CD14-positive monocyte (primary cell): Measurements from ENCODE around the gene B4GALT7. TPM values are rescaled to one million over a fixed set of nuclear protein-coding genes. Genes with fewer than 3 reads are reported as not detected.
"Not testable (repeated sequence)": the region's sequence is repeated elsewhere in the genome, so short reads cannot be mapped to it uniquely, and the experiment has no call there.

Experiments
- DNase-seq, 3 donors: peaks; one replicate each; pipeline ENCODE4 v3.0.0-alpha.2; 2011 to 2022
- H2AFZ ChIP-seq: 2 replicates; pipeline ENCODE4 v1.6.0; 2012; ENCODE audit warnings: mild to moderate bottlenecking, low read depth, low read length, inconsistent platforms; ENCODE audit not compliant: insufficient read depth, poor library complexity, severe bottlenecking
- H3K27ac ChIP-seq, 2 donors: 1 replicate in 1 of 2; 2 replicates in 1 of 2; pipeline ENCODE4 v1.5.1; 2012 to 2013; ENCODE audit warnings: low read length in 2 of 2, control low read depth in 1 of 2, inconsistent platforms in 1 of 2, low read depth in 1 of 2, mild to moderate bottlenecking in 1 of 2
- H3K27me3 ChIP-seq, 2 donors: one replicate each; pipeline versions ENCODE4 v1.6.0 to v1.6.1; 2011 to 2013; ENCODE audit warnings: low read length in 2 of 2; ENCODE audit not compliant: control insufficient read depth in 2 of 2, insufficient read depth in 2 of 2
- H3K36me3 ChIP-seq, 2 donors: replicated peaks in 1 of 2; 1 replicate in 1 of 2; 2 replicates in 1 of 2; pipeline versions ENCODE4 v1.5.1 to v1.6.1; 2012 to 2013; ENCODE audit warnings: low read length in 2 of 2, control low read depth in 1 of 2, inconsistent platforms in 1 of 2, mild to moderate bottlenecking in 1 of 2; ENCODE audit not compliant: insufficient read depth in 2 of 2, control insufficient read depth in 1 of 2
- H3K4me1 ChIP-seq, 2 donors: 1 replicate in 1 of 2; 2 replicates in 1 of 2; pipeline versions ENCODE4 v1.5.1 to v1.6.1; 2012 to 2013; ENCODE audit warnings: low read length in 2 of 2, control low read depth in 1 of 2, inconsistent platforms in 1 of 2, mild to moderate bottlenecking in 1 of 2, moderate library complexity in 1 of 2; ENCODE audit not compliant: insufficient read depth in 2 of 2, control insufficient read depth in 1 of 2
- H3K4me2 ChIP-seq: replicated peaks from 2 replicates; pipeline ENCODE3; 2012; ENCODE audit warnings: low read length, moderate library complexity, mild to moderate bottlenecking; ENCODE audit not compliant: poor library complexity, severe bottlenecking; ENCODE audit errors: extremely low read depth
- H3K4me3 ChIP-seq, 3 experiments: fragments of 200-600 bp in 1 of 3; sonication (generic) in 1 of 3; replicated peaks in 1 of 3; 1 replicate in 2 of 3; 2 replicates in 1 of 3; pipeline ENCODE4 v1.5.1; 2011 to 2013; ENCODE audit warnings: low read length in 3 of 3, mild to moderate bottlenecking in 3 of 3, control low read depth in 2 of 3, low read depth in 2 of 3, inconsistent platforms in 1 of 3, moderate library complexity in 1 of 3
- H3K79me2 ChIP-seq: 2 replicates; pipeline ENCODE4 v1.6.0; 2012; ENCODE audit warnings: mild to moderate bottlenecking, control low read depth, inconsistent platforms, low read length, moderate library complexity; ENCODE audit not compliant: insufficient read depth
- H3K9ac ChIP-seq: 2 replicates; pipeline ENCODE4 v1.6.0; 2017; ENCODE audit warnings: low read length, mild to moderate bottlenecking; ENCODE audit not compliant: insufficient read depth, poor library complexity, severe bottlenecking
- H3K9me3 ChIP-seq, 2 donors: replicated peaks in 1 of 2; 1 replicate in 1 of 2; 2 replicates in 1 of 2; pipeline versions ENCODE4 v1.5.1 to v1.6.1; 2012 to 2013; ENCODE audit warnings: low read length in 2 of 2, control low read depth in 1 of 2; ENCODE audit not compliant: control insufficient read depth in 1 of 2, insufficient read depth in 1 of 2
- H4K20me1 ChIP-seq: 2 replicates; pipeline ENCODE4 v1.6.0; 2012; ENCODE audit warnings: mild to moderate bottlenecking, low read length, control low read depth, moderate library complexity; ENCODE audit not compliant: insufficient read depth
- H3K27ac Mint-ChIP-seq, 7 donors: one replicate each; pipeline ENCODE4 v1.8.0; 2020; ENCODE audit warnings: mild to moderate bottlenecking in 7 of 7, mixed read lengths in 7 of 7, moderate library complexity in 6 of 7, inconsistent platforms in 2 of 7
- H3K27me3 Mint-ChIP-seq, 3 donors: one replicate each; pipeline ENCODE4 v1.8.0; 2021 to 2022; ENCODE audit warnings: low read depth in 3 of 3, mild to moderate bottlenecking in 3 of 3, mixed read lengths in 3 of 3, moderate library complexity in 3 of 3, inconsistent platforms in 1 of 3
- H3K36me3 Mint-ChIP-seq, 2 donors: one replicate each; pipeline ENCODE4 v1.8.0; 2020; ENCODE audit warnings: mixed read lengths in 2 of 2, inconsistent platforms in 1 of 2, mild to moderate bottlenecking in 1 of 2
- H3K4me1 Mint-ChIP-seq: one replicate; pipeline ENCODE4 v1.8.0; 2020; ENCODE audit warnings: mild to moderate bottlenecking, mixed read lengths
- H3K4me3 Mint-ChIP-seq, 2 donors: one replicate each; pipeline ENCODE4 v1.8.0; 2020; ENCODE audit warnings: mild to moderate bottlenecking in 2 of 2, mixed read lengths in 2 of 2, moderate library complexity in 1 of 2
- H3K9me3 Mint-ChIP-seq, 7 donors: one replicate each; pipeline ENCODE4 v1.8.0; 2020 to 2022; ENCODE audit warnings: mixed read lengths in 7 of 7, mild to moderate bottlenecking in 6 of 7, moderate library complexity in 6 of 7, inconsistent platforms in 2 of 7
- WGBS: methylation state at CpG from one replicate; pipeline ENCODE4 v1.1.5; 2013; ENCODE audit warnings: missing lambda C conversion rate; ENCODE audit not compliant: insufficient coverage; 5-methylcytosine and 5-hydroxymethylcytosine counted together
- intact Hi-C, 2 donors: fragments of 100-400 bp; cut with micrococcal nuclease; formaldehyde crosslinking; loops; one replicate each; pipeline versions ENCODE4 v1.15.0 to v1.15.1; 2023
- polyA plus RNA-seq, 3 donors: library from polyadenylated mRNA; depleted of rRNA in 1 of 3; unstranded in 2 of 3; stranded (reverse) in 1 of 3; fragments of 300-500 nt in 2 of 3; fragments of >200 nt in 1 of 3; fragmentation: Illumina TruSeq in 2 of 3; gene quantifications; 1 replicate in 2 of 3; 2 replicates in 1 of 3; pipeline ENCODE4 v1.2.3, GENCODE V29; 2012 to 2021
- TF ChIP-seq, protein P1 (sequence below): fragments of 200-600 bp; IDR thresholded peaks from one replicate; pipeline ENCODE4 v1.8.0; 2022; ENCODE audit warnings: antibody characterized with exemption, mild to moderate bottlenecking

The B4GALT7 gene
- polyA plus RNA-seq, 3 donors, result 15.6 to 21.7 (median 18.8) TPM

DNA sequence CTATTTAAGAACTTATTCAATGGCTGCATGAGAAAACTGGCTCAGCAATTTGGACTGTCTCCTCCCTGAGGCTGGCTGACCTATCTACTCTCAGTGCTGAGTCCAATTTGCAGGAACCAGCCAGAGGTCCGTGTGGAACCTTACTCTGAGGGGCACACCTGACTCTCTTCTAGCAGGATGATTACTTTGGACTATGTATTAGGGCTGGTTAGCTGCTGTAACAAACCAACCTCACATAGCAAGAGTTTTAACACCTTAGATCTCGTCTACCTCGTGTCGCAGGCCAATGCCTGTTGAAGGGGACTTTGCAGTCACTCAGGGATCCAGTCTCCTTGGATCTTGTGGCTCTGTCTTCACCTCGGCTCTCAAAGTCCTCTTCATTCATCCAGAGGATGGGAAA is 42.1 kb upstream of the B4GALT7 start:
- H3K4me2 ChIP-seq, result no peak overlapping the region
- Mint-ChIP-seq H3K27ac (no peak overlapping the region), H3K9me3 (peaks cover 0 to 8% (median 5%) of the 10 kb centered on the region in 7 donors), H3K4me3 (no peak overlapping the region), H3K4me1 (peaks cover 15% of the 10 kb centered on the region), H3K36me3 (peaks cover 2% of the 10 kb centered on the region in 2 donors), H3K27me3 (peaks cover 3 to 8% (median 5%) of the 10 kb centered on the region in 3 donors)
- peaks cover 0 to under 1% of the 10 kb centered on the region in 2 donors for H3K36me3 ChIP-seq
- no peaks in the 10 kb centered on the region for H3K9me3 ChIP-seq
- peaks cover 12% of the 10 kb centered on the region for H4K20me1 ChIP-seq
- no peak overlapping the region for H2AFZ ChIP-seq
- H3K27ac ChIP-seq, result no peak overlapping the region
- H3K4me1 ChIP-seq, result peaks cover 15 to 17% of the 10 kb centered on the region in 2 donors
- H3K27me3 ChIP-seq, result no peaks in the 10 kb centered on the region
- DNase-seq, result no peak
- H3K4me3 ChIP-seq, result no peak overlapping the region
- WGBS, result no CpG with 5 or more reads among the region's 5 CpGs
- intact Hi-C loops, result loop anchor here in 1 of 2 donors (5.0 kb wide), 1 partner anchor 40 kb away; no protein-coding TSS in a partner anchor
- H3K9ac ChIP-seq, result no peak overlapping the region
- peaks cover 14% of the 10 kb centered on the region for H3K79me2 ChIP-seq
- TF ChIP-seq, protein P1, sequence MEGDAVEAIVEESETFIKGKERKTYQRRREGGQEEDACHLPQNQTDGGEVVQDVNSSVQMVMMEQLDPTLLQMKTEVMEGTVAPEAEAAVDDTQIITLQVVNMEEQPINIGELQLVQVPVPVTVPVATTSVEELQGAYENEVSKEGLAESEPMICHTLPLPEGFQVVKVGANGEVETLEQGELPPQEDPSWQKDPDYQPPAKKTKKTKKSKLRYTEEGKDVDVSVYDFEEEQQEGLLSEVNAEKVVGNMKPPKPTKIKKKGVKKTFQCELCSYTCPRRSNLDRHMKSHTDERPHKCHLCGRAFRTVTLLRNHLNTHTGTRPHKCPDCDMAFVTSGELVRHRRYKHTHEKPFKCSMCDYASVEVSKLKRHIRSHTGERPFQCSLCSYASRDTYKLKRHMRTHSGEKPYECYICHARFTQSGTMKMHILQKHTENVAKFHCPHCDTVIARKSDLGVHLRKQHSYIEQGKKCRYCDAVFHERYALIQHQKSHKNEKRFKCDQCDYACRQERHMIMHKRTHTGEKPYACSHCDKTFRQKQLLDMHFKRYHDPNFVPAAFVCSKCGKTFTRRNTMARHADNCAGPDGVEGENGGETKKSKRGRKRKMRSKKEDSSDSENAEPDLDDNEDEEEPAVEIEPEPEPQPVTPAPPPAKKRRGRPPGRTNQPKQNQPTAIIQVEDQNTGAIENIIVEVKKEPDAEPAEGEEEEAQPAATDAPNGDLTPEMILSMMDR, result no peak

DNA sequence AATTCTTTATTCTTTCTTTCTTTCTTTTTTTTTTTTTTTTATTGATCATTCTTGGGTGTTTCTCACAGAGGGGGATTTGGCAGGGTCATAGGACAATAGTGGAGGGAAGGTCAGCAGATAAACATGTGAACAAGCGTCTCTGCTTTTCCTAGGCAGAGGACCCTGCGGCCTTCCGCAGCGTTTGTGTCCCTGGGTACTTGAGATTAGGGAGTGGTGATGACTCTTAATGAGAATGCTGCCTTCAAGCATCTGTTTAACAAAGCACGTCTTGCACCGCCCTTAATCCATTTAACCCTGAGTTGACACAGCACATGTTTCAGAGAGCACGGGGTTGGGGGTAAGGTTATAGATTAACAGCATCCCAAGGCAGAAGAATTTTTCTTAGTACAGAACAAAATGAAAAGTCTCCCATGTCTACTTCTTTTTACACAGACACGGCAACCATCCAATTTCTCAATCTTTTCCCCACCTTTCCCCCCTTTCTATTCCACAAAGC is 40.4 kb upstream of the B4GALT7 start:
- H3K9ac ChIP-seq, H3K4me3 Mint-ChIP-seq, H3K27me3 ChIP-seq, H3K4me3 ChIP-seq, H2AFZ ChIP-seq, H3K27ac Mint-ChIP-seq, H3K36me3 ChIP-seq, DNase-seq, H3K9me3 Mint-ChIP-seq, H3K79me2 ChIP-seq, H4K20me1 ChIP-seq, H3K4me1 ChIP-seq, H3K4me1 Mint-ChIP-seq, H3K27ac ChIP-seq, H3K4me2 ChIP-seq, H3K36me3 Mint-ChIP-seq, H3K9me3 ChIP-seq: not testable (repeated sequence)
- peaks cover 5 to 13% (median 8%) of the 10 kb centered on the region in 3 donors for H3K27me3 Mint-ChIP-seq
- intact Hi-C loops, result loop anchor here in 1 of 2 donors (5.0 kb wide), 1 partner anchor 38 kb away; no protein-coding TSS in a partner anchor
- 92% methylated on average over 5 of the region's 8 CpGs for WGBS
